DOHH2 (cell line): ENCODE results near the gene FOXP2.

Source experiments
- EZH2phosphoT487 ChIP-seq: fragments of 200-600 bp; sonication (generic); IDR thresholded peaks from 2 replicates; pipeline ENCODE4 v1.6.1; 2017; ENCODE audit warnings: borderline replicate concordance, mild to moderate bottlenecking, antibody characterized with exemption, low read length, moderate library complexity, mixed read lengths
- TF ChIP-seq, protein P1 (sequence below): fragments of 200-600 bp; sonication (generic); IDR thresholded peaks from one replicate; pipeline ENCODE4 v1.5.1; 2014; ENCODE audit warnings: antibody characterized with exemption, mild to moderate bottlenecking, low read depth, low read length; ENCODE audit not compliant: poor library complexity, severe bottlenecking

DNA sequence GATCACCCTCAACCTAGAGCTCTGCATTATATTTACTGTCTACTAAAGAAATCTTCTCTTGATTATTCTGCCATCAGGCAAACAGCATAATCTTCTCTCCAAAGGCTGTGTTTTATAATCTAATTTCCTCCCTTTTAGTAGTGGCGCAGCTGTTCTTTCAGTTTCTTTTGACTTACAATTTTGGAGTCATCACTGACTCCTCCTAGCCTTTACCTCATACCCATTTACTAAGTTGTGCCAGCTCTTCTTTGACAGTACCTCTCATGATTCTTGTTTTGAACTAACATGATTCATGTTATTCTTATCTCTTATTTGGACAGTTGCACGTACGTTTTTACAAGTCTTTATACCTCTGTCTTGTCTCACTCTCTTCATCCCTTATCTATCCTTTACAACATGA, 113.0 kb downstream of the FOXP2 start:
- TF ChIP-seq, protein P1, sequence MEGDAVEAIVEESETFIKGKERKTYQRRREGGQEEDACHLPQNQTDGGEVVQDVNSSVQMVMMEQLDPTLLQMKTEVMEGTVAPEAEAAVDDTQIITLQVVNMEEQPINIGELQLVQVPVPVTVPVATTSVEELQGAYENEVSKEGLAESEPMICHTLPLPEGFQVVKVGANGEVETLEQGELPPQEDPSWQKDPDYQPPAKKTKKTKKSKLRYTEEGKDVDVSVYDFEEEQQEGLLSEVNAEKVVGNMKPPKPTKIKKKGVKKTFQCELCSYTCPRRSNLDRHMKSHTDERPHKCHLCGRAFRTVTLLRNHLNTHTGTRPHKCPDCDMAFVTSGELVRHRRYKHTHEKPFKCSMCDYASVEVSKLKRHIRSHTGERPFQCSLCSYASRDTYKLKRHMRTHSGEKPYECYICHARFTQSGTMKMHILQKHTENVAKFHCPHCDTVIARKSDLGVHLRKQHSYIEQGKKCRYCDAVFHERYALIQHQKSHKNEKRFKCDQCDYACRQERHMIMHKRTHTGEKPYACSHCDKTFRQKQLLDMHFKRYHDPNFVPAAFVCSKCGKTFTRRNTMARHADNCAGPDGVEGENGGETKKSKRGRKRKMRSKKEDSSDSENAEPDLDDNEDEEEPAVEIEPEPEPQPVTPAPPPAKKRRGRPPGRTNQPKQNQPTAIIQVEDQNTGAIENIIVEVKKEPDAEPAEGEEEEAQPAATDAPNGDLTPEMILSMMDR, result no peak
- no peak for TF ChIP-seq EZH2phosphoT487
